OCI-LY3 (cell line): Measurements from ENCODE around the gene PZP.

ENCODE experiments used
- EZH2phosphoT487 ChIP-seq: fragments of 200-600 bp; shearing (Covaris generic); IDR thresholded peaks from 2 replicates; pipeline ENCODE4 v1.6.1; 2018; ENCODE audit warnings: antibody characterized with exemption, mixed run types, low read depth
- TF ChIP-seq, protein P1 (sequence below): fragments of 200-600, 300-600 bp; sonication (generic); IDR thresholded peaks from 2 replicates; pipeline ENCODE4 v1.5.1; 2014; ENCODE audit warnings: antibody characterized with exemption, low read length, low read depth

DNA sequence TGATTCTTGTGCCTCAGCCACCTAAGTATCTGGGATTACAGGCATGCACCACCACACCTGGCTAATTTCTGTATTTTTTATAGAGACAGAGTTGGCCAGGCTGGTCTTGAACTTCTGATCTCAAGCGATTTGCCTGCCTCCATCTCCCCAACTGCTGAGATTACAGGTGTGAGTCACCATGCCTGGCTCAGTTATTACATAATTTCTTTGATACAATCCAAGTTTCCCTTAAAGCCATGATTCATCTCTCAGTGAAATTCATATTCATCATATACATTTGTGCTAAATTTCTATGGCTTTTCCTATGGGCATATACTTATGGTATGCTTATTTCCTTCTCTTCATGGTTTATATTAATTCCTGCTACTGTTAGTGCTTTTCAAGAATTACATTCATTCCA lies 29.1 kb upstream of the PZP start:
- TF ChIP-seq, protein P1, sequence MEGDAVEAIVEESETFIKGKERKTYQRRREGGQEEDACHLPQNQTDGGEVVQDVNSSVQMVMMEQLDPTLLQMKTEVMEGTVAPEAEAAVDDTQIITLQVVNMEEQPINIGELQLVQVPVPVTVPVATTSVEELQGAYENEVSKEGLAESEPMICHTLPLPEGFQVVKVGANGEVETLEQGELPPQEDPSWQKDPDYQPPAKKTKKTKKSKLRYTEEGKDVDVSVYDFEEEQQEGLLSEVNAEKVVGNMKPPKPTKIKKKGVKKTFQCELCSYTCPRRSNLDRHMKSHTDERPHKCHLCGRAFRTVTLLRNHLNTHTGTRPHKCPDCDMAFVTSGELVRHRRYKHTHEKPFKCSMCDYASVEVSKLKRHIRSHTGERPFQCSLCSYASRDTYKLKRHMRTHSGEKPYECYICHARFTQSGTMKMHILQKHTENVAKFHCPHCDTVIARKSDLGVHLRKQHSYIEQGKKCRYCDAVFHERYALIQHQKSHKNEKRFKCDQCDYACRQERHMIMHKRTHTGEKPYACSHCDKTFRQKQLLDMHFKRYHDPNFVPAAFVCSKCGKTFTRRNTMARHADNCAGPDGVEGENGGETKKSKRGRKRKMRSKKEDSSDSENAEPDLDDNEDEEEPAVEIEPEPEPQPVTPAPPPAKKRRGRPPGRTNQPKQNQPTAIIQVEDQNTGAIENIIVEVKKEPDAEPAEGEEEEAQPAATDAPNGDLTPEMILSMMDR = no peak
- no peak for TF ChIP-seq EZH2phosphoT487
